WTC11 (cell line): ENCODE measurements around the gene ESPN. TPM values are rescaled to one million over a fixed set of nuclear protein-coding genes. Genes with fewer than 3 reads are reported as not detected.

Source experiments
- ATAC-seq: fragments of 200-7000 bp; cut with Tn5 transposase; 2 replicates; pipeline ENCODE4 v1.10.0; 2021; ENCODE audit warnings: mild to moderate bottlenecking, moderate library complexity
- CTCF ChIA-PET: fragments of 300-600 bp; sonication (Branson Sonifier 250); formaldehyde crosslinking; loops from one replicate; lab custom pipeline; 2021; ENCODE audit warnings: antibody characterized with exemption; lab: Charles Lee
- POLR2A ChIA-PET: fragments of 350-600 bp; sonication (Branson Sonifier 250); formaldehyde crosslinking; loops from one replicate; lab custom pipeline; 2021; ENCODE audit warnings: antibody characterized with exemption; lab: Charles Lee
- DNase-seq: peaks from one replicate; pipeline ENCODE4 v3.0.0; 2021; ENCODE audit warnings: low spot score
- H3K27ac Mint-ChIP-seq: 2 replicates; pipeline ENCODE4 v1.8.0; 2021; ENCODE audit warnings: mixed read lengths
- H3K27me3 Mint-ChIP-seq: 2 replicates; pipeline ENCODE4 v1.8.0; 2021; ENCODE audit warnings: low read depth, mild to moderate bottlenecking, moderate library complexity, mixed read lengths
- H3K36me3 Mint-ChIP-seq: 2 replicates; pipeline ENCODE4 v1.8.0; 2021; ENCODE audit warnings: mixed read lengths
- H3K4me1 Mint-ChIP-seq: 2 replicates; pipeline ENCODE4 v1.8.0; 2022; ENCODE audit warnings: mixed read lengths
- H3K4me3 Mint-ChIP-seq: 2 replicates; pipeline ENCODE4 v1.8.0; 2021; ENCODE audit warnings: mild to moderate bottlenecking, moderate library complexity, mixed read lengths
- H3K9me3 Mint-ChIP-seq: 2 replicates; pipeline ENCODE4 v1.8.0; 2021; ENCODE audit warnings: mixed read lengths
- ELF4 ChIP-seq: sonication (generic); formaldehyde crosslinking; IDR thresholded peaks from 2 replicates; pipeline ENCODE4 v1.8.1; 2022; ENCODE audit warnings: low read depth, mild to moderate bottlenecking, moderate library complexity, missing genetic modification reagents
- ETV6 ChIP-seq: sonication (generic); formaldehyde crosslinking; IDR thresholded peaks from 2 replicates; pipeline ENCODE4 v1.8.1; 2022; ENCODE audit warnings: mild to moderate bottlenecking, missing genetic modification reagents
- GTF2I ChIP-seq: fragments of 250-450 bp; sonication (Bioruptor Pico); conservative IDR thresholded peaks from 2 replicates; pipeline ENCODE4 v1.4.0; 2021; ENCODE audit warnings: mild to moderate bottlenecking
- MYBL2 ChIP-seq: sonication (generic); formaldehyde crosslinking; IDR thresholded peaks from 2 replicates; pipeline ENCODE4 v1.8.1; 2023; ENCODE audit warnings: mild to moderate bottlenecking, moderate library complexity, missing genetic modification reagents
- NFE2L1 ChIP-seq: sonication (generic); formaldehyde crosslinking; IDR thresholded peaks from 2 replicates; pipeline ENCODE4 v1.8.1; 2023; ENCODE audit warnings: missing genetic modification reagents
- TCF7 ChIP-seq: sonication (generic); formaldehyde crosslinking; IDR thresholded peaks from 2 replicates; pipeline ENCODE4 v1.8.0; 2022; ENCODE audit warnings: mild to moderate bottlenecking, low read depth, missing genetic modification reagents, moderate library complexity
- TEAD4 ChIP-seq: sonication (generic); formaldehyde crosslinking; IDR thresholded peaks from 2 replicates; pipeline ENCODE4 v1.8.0; 2022; ENCODE audit warnings: mild to moderate bottlenecking, missing genetic modification reagents
- ZBTB21 ChIP-seq: sonication (generic); formaldehyde crosslinking; IDR thresholded peaks from 2 replicates; pipeline ENCODE4 v1.8.1; 2023; ENCODE audit warnings: mild to moderate bottlenecking, missing genetic modification reagents, borderline replicate concordance
- ZNF121 ChIP-seq: sonication (generic); formaldehyde crosslinking; IDR thresholded peaks from 2 replicates; pipeline ENCODE4 v1.8.0; 2023; ENCODE audit warnings: missing genetic modification reagents
- ZNF671 ChIP-seq: fragments of 250-450 bp; sonication (Bioruptor Pico); IDR thresholded peaks from 2 replicates; pipeline ENCODE4 v1.8.0; 2021; ENCODE audit warnings: mild to moderate bottlenecking
- total RNA-seq: library from RNA; stranded (reverse); gene quantifications from 3 replicates; pipeline ENCODE4 v1.2.3, GENCODE V29; 2021
- TF ChIP-seq, protein P1 (sequence below): fragments of 250-450 bp; sonication (Bioruptor Pico); IDR thresholded peaks from 2 replicates; pipeline ENCODE4 v1.9.0; 2021; ENCODE audit warnings: mild to moderate bottlenecking
- TF ChIP-seq, protein P2 (sequence below): fragments of 250-450 bp; sonication (Bioruptor Pico); IDR thresholded peaks from 2 replicates; pipeline ENCODE4 v1.9.0; 2021; ENCODE audit warnings: mild to moderate bottlenecking
- TF ChIP-seq, protein P3 (sequence below): sonication (generic); formaldehyde crosslinking; IDR thresholded peaks from 2 replicates; pipeline ENCODE4 v1.8.0; 2022; ENCODE audit warnings: mild to moderate bottlenecking, missing genetic modification reagents
- TF ChIP-seq, protein P4 (sequence below): sonication (generic); formaldehyde crosslinking; IDR thresholded peaks from 2 replicates; pipeline ENCODE4 v1.8.0; 2022; ENCODE audit warnings: mild to moderate bottlenecking, missing genetic modification reagents
- TF ChIP-seq, protein P5 (sequence below): sonication (generic); formaldehyde crosslinking; IDR thresholded peaks from 2 replicates; pipeline ENCODE4 v1.8.1; 2023; ENCODE audit warnings: mild to moderate bottlenecking, moderate library complexity, missing genetic modification reagents
- TF ChIP-seq, protein P6 (sequence below): sonication (generic); formaldehyde crosslinking; IDR thresholded peaks from 2 replicates; pipeline ENCODE4 v1.8.0; 2023; ENCODE audit warnings: mild to moderate bottlenecking, missing genetic modification reagents
- TF ChIP-seq, protein P7 (sequence below): sonication (generic); formaldehyde crosslinking; IDR thresholded peaks from 2 replicates; pipeline ENCODE4 v1.8.1; 2023; ENCODE audit warnings: mild to moderate bottlenecking, missing genetic modification reagents
- TF ChIP-seq, protein P8 (sequence below): sonication (generic); formaldehyde crosslinking; IDR thresholded peaks from 2 replicates; pipeline ENCODE4 v1.8.1; 2023; ENCODE audit warnings: mild to moderate bottlenecking, missing genetic modification reagents, moderate library complexity

ESPN gene
- total RNA-seq, 1 experiment from 2014 or later = 46.1 TPM

DNA sequence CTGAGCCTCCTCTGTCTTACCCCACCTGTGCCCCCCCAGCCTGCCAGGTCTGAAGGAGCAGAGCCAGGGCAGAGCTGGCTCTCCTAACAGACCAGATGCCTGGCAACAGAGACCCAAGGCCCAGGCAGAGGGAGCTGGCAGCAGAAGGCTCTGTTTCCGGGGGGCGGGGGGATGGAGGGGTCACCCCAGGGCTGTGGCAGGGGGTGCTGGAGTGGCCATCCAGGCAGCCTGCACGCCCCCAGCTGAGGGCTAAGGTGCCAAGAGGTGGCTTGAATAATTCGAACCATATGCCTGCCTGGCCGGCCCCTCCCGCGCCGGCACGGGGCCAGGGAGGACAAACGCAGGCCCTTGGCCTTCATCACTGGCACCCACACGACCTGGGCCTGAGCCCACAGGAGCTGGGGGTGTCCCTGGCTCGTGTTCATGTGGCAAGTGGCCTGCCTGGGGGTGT lies 82.9 kb downstream of the ESPN start (continued):
- TF ChIP-seq, protein P1, sequence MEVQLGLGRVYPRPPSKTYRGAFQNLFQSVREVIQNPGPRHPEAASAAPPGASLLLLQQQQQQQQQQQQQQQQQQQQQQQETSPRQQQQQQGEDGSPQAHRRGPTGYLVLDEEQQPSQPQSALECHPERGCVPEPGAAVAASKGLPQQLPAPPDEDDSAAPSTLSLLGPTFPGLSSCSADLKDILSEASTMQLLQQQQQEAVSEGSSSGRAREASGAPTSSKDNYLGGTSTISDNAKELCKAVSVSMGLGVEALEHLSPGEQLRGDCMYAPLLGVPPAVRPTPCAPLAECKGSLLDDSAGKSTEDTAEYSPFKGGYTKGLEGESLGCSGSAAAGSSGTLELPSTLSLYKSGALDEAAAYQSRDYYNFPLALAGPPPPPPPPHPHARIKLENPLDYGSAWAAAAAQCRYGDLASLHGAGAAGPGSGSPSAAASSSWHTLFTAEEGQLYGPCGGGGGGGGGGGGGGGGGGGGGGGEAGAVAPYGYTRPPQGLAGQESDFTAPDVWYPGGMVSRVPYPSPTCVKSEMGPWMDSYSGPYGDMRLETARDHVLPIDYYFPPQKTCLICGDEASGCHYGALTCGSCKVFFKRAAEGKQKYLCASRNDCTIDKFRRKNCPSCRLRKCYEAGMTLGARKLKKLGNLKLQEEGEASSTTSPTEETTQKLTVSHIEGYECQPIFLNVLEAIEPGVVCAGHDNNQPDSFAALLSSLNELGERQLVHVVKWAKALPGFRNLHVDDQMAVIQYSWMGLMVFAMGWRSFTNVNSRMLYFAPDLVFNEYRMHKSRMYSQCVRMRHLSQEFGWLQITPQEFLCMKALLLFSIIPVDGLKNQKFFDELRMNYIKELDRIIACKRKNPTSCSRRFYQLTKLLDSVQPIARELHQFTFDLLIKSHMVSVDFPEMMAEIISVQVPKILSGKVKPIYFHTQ (CRISPR knock-in tag) = no peak
- TF ChIP-seq, protein P2, sequence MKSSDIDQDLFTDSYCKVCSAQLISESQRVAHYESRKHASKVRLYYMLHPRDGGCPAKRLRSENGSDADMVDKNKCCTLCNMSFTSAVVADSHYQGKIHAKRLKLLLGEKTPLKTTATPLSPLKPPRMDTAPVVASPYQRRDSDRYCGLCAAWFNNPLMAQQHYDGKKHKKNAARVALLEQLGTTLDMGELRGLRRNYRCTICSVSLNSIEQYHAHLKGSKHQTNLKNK (CRISPR knock-in tag) = no peak

DNA sequence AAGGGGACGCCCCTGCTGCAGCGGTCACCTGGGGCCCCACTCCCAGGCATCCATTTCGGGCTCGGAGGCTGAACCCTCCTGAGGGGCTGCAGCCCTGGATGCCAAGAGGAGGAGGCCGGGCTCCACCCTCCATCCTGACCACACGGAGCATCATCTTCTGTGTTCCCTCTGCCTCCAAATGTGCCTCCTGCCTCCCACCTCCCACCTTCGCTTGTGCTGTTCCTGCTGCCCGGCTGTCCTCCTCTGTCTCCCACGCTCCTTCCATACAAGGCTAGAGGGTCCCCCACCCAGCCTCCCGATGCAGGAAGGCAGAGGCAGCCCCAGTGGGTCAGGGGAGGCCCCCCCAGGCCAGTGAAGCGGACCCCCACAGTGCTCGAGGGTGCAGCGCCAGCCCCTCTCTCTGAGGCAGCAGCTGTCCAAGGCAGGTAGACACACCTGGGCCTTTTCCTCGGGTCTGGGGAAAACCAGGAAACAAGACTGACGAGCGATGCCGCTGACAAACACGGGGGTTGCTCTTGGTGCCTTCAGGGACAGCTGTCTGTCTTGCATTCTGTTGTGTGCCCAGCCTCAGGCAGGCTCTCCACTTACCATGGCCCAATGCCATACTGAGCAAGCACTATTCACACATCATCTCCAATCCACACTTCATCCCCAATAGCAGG lies 83.7 kb downstream of the ESPN start:
- H3K27me3 Mint-ChIP-seq = no peaks in the 10 kb centered on the region; the same call in 1 of the 2 replicates
- POLR2A ChIA-PET = no interaction called here
- H3K4me3 Mint-ChIP-seq = no peak overlapping the region
- H3K27ac Mint-ChIP-seq = no peak overlapping the region
- H3K4me1 Mint-ChIP-seq = no peaks in the 10 kb centered on the region
- H3K36me3 Mint-ChIP-seq = no peaks in the 10 kb centered on the region
- no peaks in the 10 kb centered on the region for H3K9me3 Mint-ChIP-seq
- ATAC-seq (no peak), DNase-seq (no peak)
- CTCF ChIA-PET = interaction anchor here (0.7 to 1.5 kb wide), 4 partner anchors 11 to 124 kb away, joined by 3 to 5 read pairs (median 4); partner anchors contain the start of genes NOL9 and TAS1R1
- TF ChIP-seq, protein P3, sequence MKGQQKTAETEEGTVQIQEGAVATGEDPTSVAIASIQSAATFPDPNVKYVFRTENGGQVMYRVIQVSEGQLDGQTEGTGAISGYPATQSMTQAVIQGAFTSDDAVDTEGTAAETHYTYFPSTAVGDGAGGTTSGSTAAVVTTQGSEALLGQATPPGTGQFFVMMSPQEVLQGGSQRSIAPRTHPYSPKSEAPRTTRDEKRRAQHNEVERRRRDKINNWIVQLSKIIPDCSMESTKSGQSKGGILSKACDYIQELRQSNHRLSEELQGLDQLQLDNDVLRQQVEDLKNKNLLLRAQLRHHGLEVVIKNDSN (CRISPR knock-in tag) = no peak
- TF ChIP-seq, protein P4, sequence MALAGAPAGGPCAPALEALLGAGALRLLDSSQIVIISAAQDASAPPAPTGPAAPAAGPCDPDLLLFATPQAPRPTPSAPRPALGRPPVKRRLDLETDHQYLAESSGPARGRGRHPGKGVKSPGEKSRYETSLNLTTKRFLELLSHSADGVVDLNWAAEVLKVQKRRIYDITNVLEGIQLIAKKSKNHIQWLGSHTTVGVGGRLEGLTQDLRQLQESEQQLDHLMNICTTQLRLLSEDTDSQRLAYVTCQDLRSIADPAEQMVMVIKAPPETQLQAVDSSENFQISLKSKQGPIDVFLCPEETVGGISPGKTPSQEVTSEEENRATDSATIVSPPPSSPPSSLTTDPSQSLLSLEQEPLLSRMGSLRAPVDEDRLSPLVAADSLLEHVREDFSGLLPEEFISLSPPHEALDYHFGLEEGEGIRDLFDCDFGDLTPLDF (CRISPR knock-in tag) = no peak
- TF ChIP-seq TCF7 (CRISPR knock-in tag) (no peak), ZNF121 (no peak), NFE2L1 (CRISPR knock-in tag) (no peak), ETV6 (CRISPR knock-in tag) (no peak), ZBTB21 (CRISPR knock-in tag) (no peak), MYBL2 (CRISPR knock-in tag) (no peak), TEAD4 (CRISPR knock-in tag) (no peak), ZNF671 (no peak), GTF2I (CRISPR knock-in tag) (no peak), ELF4 (CRISPR knock-in tag) (no peak)
- TF ChIP-seq, protein P5, sequence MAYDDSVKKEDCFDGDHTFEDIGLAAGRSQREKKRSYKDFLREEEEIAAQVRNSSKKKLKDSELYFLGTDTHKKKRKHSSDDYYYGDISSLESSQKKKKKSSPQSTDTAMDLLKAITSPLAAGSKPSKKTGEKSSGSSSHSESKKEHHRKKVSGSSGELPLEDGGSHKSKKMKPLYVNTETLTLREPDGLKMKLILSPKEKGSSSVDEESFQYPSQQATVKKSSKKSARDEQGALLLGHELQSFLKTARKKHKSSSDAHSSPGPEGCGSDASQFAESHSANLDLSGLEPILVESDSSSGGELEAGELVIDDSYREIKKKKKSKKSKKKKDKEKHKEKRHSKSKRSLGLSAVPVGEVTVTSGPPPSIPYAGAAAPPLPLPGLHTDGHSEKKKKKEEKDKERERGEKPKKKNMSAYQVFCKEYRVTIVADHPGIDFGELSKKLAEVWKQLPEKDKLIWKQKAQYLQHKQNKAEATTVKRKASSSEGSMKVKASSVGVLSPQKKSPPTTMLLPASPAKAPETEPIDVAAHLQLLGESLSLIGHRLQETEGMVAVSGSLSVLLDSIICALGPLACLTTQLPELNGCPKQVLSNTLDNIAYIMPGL (CRISPR knock-in tag) = no peak
- TF ChIP-seq, protein P6, sequence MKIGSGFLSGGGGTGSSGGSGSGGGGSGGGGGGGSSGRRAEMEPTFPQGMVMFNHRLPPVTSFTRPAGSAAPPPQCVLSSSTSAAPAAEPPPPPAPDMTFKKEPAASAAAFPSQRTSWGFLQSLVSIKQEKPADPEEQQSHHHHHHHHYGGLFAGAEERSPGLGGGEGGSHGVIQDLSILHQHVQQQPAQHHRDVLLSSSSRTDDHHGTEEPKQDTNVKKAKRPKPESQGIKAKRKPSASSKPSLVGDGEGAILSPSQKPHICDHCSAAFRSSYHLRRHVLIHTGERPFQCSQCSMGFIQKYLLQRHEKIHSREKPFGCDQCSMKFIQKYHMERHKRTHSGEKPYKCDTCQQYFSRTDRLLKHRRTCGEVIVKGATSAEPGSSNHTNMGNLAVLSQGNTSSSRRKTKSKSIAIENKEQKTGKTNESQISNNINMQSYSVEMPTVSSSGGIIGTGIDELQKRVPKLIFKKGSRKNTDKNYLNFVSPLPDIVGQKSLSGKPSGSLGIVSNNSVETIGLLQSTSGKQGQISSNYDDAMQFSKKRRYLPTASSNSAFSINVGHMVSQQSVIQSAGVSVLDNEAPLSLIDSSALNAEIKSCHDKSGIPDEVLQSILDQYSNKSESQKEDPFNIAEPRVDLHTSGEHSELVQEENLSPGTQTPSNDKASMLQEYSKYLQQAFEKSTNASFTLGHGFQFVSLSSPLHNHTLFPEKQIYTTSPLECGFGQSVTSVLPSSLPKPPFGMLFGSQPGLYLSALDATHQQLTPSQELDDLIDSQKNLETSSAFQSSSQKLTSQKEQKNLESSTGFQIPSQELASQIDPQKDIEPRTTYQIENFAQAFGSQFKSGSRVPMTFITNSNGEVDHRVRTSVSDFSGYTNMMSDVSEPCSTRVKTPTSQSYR = no peak
- TF ChIP-seq, protein P2 (CRISPR knock-in tag) = no peak
- TF ChIP-seq, protein P1 (CRISPR knock-in tag) = no peak
- TF ChIP-seq, protein P7, sequence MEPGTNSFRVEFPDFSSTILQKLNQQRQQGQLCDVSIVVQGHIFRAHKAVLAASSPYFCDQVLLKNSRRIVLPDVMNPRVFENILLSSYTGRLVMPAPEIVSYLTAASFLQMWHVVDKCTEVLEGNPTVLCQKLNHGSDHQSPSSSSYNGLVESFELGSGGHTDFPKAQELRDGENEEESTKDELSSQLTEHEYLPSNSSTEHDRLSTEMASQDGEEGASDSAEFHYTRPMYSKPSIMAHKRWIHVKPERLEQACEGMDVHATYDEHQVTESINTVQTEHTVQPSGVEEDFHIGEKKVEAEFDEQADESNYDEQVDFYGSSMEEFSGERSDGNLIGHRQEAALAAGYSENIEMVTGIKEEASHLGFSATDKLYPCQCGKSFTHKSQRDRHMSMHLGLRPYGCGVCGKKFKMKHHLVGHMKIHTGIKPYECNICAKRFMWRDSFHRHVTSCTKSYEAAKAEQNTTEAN (CRISPR knock-in tag) = no peak
- TF ChIP-seq, protein P8, sequence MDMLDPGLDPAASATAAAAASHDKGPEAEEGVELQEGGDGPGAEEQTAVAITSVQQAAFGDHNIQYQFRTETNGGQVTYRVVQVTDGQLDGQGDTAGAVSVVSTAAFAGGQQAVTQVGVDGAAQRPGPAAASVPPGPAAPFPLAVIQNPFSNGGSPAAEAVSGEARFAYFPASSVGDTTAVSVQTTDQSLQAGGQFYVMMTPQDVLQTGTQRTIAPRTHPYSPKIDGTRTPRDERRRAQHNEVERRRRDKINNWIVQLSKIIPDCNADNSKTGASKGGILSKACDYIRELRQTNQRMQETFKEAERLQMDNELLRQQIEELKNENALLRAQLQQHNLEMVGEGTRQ (CRISPR knock-in tag) = no peak
